Mesothelial cell of epicardium (in vitro differentiated cells): ENCODE measurements around the gene UBE2L5. TPM values are rescaled to one million over a fixed set of nuclear protein-coding genes. Genes with fewer than 3 reads are reported as not detected.
A peak's percentile ranks its signal among the peaks of the same experiment; 100 is the strongest.

Experiments used
- DNase-seq, 2 experiments: peaks; one replicate each; pipeline ENCODE4 v3.0.0; 2021; ENCODE audit warnings: low spot score in 2 of 2; ENCODE audit not compliant: unreplicated experiment in 2 of 2
- H3K27ac Mint-ChIP-seq: 2 replicates; pipeline ENCODE4 v1.8.0; 2021; ENCODE audit warnings: mixed read lengths
- H3K27me3 Mint-ChIP-seq: 2 replicates; pipeline ENCODE4 v1.8.0; 2021; ENCODE audit warnings: low read depth, mixed read lengths
- H3K36me3 Mint-ChIP-seq: 2 replicates; pipeline ENCODE4 v1.8.0; 2021; ENCODE audit warnings: mixed read lengths
- H3K4me1 Mint-ChIP-seq: 2 replicates; pipeline ENCODE4 v1.8.0; 2021; ENCODE audit warnings: mixed read lengths
- H3K4me3 Mint-ChIP-seq: 2 replicates; pipeline ENCODE4 v1.8.0; 2021; ENCODE audit warnings: mild to moderate bottlenecking, moderate library complexity, mixed read lengths
- H3K9me3 Mint-ChIP-seq: 2 replicates; pipeline ENCODE4 v1.8.0; 2021; ENCODE audit warnings: mixed read lengths
- total RNA-seq: library from RNA; stranded (reverse); gene quantifications from 3 replicates; pipeline ENCODE4 v1.2.1, GENCODE V29; 2021
- TF ChIP-seq, protein P1 (sequence below): fragments of 200-600 bp; sonication (generic); IDR thresholded peaks from one replicate; pipeline ENCODE4 v1.5.0; 2021; ENCODE audit warnings: antibody characterized with exemption; ENCODE audit not compliant: unreplicated experiment

UBE2L5 gene
- total RNA-seq, result 0.20 TPM in 1 of 3 replicates, not detected in the others

DNA sequence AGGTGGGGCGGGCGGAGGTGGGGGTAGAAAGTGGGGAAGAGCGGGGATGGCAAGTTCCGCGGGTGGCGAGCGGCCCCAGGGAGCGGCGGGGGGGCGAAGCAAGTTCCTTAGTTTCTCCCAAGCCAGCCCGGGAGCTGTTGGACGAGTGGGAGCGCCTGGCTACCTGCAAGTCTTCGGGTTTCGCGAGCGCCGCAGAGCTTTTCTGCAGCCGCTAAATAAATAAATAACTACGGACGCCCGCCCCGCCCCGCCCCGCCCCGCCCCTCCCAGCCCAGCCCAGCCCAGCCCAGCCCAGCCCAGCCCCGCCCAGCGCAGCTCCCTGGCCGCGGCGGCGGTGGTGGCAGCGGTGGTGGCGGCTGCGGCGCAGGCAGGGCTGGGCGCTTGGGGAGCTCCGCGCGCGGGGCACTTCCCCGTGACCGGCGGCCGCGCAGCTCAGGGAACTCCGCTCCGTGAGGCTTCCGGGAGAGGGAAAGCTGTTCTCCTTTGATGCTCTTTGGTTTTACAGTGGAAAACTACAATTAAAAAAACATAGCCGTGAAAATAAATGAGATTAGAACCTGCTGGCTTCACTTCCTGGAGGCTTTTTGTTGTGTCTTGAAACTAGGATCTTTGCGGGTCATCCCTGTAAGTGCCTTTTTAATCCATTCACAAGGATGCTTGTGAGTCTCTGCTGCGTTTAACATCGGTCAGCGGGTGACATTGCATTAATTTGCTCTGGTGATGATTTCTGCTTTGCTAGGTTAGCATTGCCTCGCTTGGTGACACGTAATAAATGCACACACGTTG is at the start of gene UBE2L5:
Gene UBE2L5 (plus strand): TSS at position 440 of the 786 bp plus-strand sequence. CDS start 5,498 bp downstream, outside the sequence.
- H3K36me3 Mint-ChIP-seq, result no peaks in the 10 kb centered on the region
- peak within 1 kb of the TSS; percentile 89 for H3K27ac Mint-ChIP-seq
- peak; percentile 67 to 80 for DNase-seq
- no peaks in the 10 kb centered on the region for H3K9me3 Mint-ChIP-seq
- H3K27me3 Mint-ChIP-seq, result peaks cover 13% of the 10 kb centered on the region
- peak within 1 kb of the TSS; percentile 73 for H3K4me3 Mint-ChIP-seq
- TF ChIP-seq, protein P1, sequence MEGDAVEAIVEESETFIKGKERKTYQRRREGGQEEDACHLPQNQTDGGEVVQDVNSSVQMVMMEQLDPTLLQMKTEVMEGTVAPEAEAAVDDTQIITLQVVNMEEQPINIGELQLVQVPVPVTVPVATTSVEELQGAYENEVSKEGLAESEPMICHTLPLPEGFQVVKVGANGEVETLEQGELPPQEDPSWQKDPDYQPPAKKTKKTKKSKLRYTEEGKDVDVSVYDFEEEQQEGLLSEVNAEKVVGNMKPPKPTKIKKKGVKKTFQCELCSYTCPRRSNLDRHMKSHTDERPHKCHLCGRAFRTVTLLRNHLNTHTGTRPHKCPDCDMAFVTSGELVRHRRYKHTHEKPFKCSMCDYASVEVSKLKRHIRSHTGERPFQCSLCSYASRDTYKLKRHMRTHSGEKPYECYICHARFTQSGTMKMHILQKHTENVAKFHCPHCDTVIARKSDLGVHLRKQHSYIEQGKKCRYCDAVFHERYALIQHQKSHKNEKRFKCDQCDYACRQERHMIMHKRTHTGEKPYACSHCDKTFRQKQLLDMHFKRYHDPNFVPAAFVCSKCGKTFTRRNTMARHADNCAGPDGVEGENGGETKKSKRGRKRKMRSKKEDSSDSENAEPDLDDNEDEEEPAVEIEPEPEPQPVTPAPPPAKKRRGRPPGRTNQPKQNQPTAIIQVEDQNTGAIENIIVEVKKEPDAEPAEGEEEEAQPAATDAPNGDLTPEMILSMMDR, result no peak
- H3K4me1 Mint-ChIP-seq, result peaks cover 20% of the 10 kb centered on the region

DNA sequence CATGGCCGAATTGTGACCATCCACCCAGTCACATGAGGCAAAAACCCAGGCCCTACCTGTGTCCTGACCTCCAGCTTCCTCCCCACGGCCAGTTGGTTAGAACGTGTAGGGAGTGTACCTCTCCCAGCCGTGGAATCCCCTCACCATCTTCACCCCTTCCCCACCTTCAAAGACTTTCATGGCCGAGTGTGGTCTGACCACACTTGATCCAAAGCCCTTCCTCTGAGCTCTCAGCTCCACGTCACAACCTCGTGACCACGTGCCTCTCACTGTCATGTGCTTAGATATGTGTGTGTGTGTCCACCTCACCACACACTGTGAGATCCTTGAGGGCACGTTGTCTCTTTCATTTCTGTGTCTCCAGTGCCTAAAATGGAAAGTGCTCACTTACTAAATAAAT is 48.6 kb upstream of the UBE2L5 start:
- Mint-ChIP-seq H3K4me1 (peaks cover 5% of the 10 kb centered on the region), H3K9me3 (no peaks in the 10 kb centered on the region), H3K27ac (no peak overlapping the region), H3K27me3 (no peaks in the 10 kb centered on the region), H3K4me3 (no peak overlapping the region), H3K36me3 (no peaks in the 10 kb centered on the region)
- no peak for DNase-seq
- TF ChIP-seq, protein P1, result no peak

DNA sequence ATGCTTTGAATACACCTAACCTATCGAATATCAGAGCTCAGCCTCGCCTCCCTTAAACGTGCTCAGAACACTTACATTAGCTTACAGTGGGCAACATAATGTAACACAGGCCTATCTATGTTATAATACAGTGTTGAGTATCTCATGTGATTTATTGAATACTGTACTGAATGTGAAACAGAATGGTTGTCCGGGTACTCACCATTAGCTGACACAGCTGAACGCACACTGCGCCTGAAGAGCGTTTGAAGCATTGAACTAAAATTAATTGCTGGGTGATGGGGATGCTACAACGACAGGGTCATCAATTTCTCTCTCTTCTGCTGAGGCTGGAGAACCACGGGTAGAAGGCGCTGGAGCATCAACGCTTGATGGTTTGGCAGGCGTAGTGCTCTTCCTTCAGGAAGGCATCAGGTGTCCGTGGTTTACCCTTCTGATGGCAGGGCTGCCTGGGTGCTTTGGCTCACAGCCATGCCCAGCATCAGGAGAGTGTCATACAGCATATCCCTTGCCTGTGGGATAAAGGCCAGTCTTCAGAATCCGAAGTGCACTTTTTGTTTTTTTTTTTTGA is 46.9 kb upstream of the UBE2L5 start:
- Mint-ChIP-seq H3K27me3 (no peaks in the 10 kb centered on the region), H3K4me3 (no peak overlapping the region), H3K4me1 (peaks cover 5% of the 10 kb centered on the region), H3K27ac (no peak overlapping the region), H3K36me3 (no peaks in the 10 kb centered on the region), H3K9me3 (no peaks in the 10 kb centered on the region)
- TF ChIP-seq, protein P1, result no peak
- DNase-seq, result no peak

DNA sequence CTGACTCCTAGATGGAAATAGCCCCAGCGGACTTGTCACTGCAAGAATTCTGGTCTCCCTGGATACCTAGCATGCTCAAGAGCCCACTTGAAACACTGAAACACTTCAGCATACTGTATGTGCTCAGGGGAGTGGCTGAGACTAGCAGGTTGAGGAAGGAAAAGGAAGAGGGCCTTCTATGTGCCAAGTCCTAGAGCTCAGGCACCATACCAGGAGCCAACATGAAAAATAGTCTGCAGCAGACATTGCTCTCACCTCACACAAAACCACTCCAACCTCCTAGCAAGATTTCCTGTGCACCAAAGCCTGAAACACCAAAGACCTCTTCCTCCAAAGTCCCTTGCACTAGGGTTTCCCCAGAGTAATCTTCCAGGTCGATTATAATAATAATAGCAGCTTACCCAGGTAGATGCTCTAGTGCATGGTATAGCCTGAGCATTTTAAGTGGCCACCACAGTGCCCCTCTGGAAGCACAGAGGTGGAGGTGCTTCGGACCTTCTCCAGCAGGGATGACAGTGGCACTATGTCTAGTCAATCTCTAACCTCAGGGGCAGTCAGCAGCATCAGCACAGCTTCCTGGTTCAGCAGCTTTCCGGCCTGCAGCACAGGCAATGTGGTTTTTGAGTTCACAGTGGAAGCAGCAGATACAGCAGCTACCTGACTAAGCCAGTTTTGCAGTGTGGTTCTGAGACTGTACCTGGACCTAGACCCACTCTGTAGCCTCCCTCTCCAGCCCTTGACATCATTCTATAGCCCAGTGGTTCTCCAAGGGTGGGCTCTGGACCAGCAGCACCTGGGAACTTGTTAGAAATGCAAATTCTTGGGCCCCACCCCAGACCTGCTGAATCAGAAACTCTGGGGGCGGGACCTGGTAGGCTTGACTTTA is 45.6 kb upstream of the UBE2L5 start:
- Mint-ChIP-seq H3K9me3 (no peaks in the 10 kb centered on the region), H3K4me3 (no peak overlapping the region), H3K4me1 (peaks cover 5% of the 10 kb centered on the region), H3K27ac (no peak overlapping the region), H3K36me3 (no peaks in the 10 kb centered on the region), H3K27me3 (no peaks in the 10 kb centered on the region)
- DNase-seq, result no peak
- TF ChIP-seq, protein P1, result no peak

DNA sequence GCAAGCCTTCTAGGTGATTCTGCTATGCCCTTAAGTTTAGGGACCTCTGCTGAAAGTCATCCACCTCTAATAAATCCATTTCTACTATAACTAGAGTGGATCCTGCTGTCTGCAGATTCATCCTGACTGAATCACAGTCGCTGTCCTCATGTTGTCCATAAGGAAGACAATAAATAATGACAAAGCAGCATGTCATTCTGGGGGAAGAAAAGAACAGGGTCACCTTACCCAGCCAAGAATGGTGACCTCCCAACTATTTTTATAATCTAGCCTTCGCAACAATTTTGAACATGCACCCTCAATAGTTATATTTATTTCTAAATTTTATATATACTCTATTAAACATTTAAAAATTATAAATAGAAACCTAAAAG is 45.0 kb upstream of the UBE2L5 start:
- Mint-ChIP-seq H3K4me3 (no peak overlapping the region), H3K9me3 (no peaks in the 10 kb centered on the region), H3K27ac (no peak overlapping the region), H3K36me3 (no peaks in the 10 kb centered on the region), H3K4me1 (no peaks in the 10 kb centered on the region), H3K27me3 (no peaks in the 10 kb centered on the region)
- DNase-seq, result no peak
- TF ChIP-seq, protein P1, result no peak
